Heart left ventricle (tissue), 16 donors: ENCODE data around the gene DPEP1. TPM values are rescaled to one million over a fixed set of nuclear protein-coding genes. Genes with fewer than 3 reads are reported as not detected.
"Not testable (repeated sequence)": the region's sequence is repeated elsewhere in the genome, so short reads cannot be mapped to it uniquely, and the experiment has no call there.

Experiments
- ATAC-seq, 4 donors: fragments of 200-7000 bp; cut with Tn5 transposase; one replicate each; pipeline ENCODE4 v1.9.1; 2020 to 2022; ENCODE audit warnings: moderate library complexity in 4 of 4, mild to moderate bottlenecking in 3 of 4, moderate number of reproducible peaks in 1 of 4
- DNase-seq, 5 donors: peaks; one replicate each; pipeline ENCODE4 v3.0.0-alpha.2; 2020
- H3K27ac ChIP-seq, 12 donors: fragments of 200-600 bp; sonication (generic) in 4 of 12; one replicate each; pipeline versions ENCODE4 v1.5.0 to v1.8.0; 2016 to 2022; ENCODE audit warnings: mild to moderate bottlenecking in 2 of 12
- H3K27me3 ChIP-seq, 9 donors: fragments of 200-600 bp; sonication (generic) in 2 of 9; one replicate each; pipeline versions ENCODE4 v1.5.1 to v1.8.0; 2016 to 2022; ENCODE audit warnings: mild to moderate bottlenecking in 3 of 9
- H3K36me3 ChIP-seq, 9 donors: fragments of 200-600 bp; sonication (generic) in 2 of 9; one replicate each; pipeline versions ENCODE4 v1.5.0 to v1.8.0; 2018 to 2022; ENCODE audit warnings: mild to moderate bottlenecking in 2 of 9
- H3K4me1 ChIP-seq, 12 donors: fragments of 200-600 bp; sonication (generic) in 4 of 12; one replicate each; pipeline versions ENCODE4 v1.5.0 to v1.8.0; 2016 to 2022; ENCODE audit warnings: mild to moderate bottlenecking in 3 of 12
- H3K4me3 ChIP-seq, 12 donors: fragments of 200-600 bp; sonication (generic) in 4 of 12; one replicate each; pipeline versions ENCODE4 v1.5.0 to v1.8.0; 2017 to 2022; ENCODE audit warnings: mild to moderate bottlenecking in 9 of 12, moderate library complexity in 4 of 12
- H3K9me3 ChIP-seq, 12 donors: fragments of 200-600 bp; sonication (generic) in 4 of 12; one replicate each; pipeline versions ENCODE4 v1.5.0 to v1.8.0; 2016 to 2022; ENCODE audit warnings: mild to moderate bottlenecking in 1 of 12
- CTCF ChIP-seq, 12 donors: fragments of 200-600 bp; sonication (generic) in 4 of 12; IDR thresholded peaks; one replicate each; pipeline versions ENCODE4 v1.5.0 to v1.8.0; 2018 to 2022; ENCODE audit warnings: antibody characterized with exemption in 12 of 12, mild to moderate bottlenecking in 5 of 12
- POLR2A ChIP-seq, 2 donors: fragments of 450-650 bp; IDR thresholded peaks; one replicate each; pipeline ENCODE4 v1.6.1; 2017; ENCODE audit warnings: antibody characterized with exemption in 2 of 2, mild to moderate bottlenecking in 2 of 2, moderate library complexity in 2 of 2
- WGBS, 4 donors: extraction: QIAGEN DNeasy Blood & Tissue Kit in 2 of 4; methylation state at CpG; one replicate each; pipeline versions ENCODE4 v1.1.5 to v1.1.7; 2013 to 2018; 5-methylcytosine and 5-hydroxymethylcytosine counted together
- intact Hi-C, 10 donors: fragments of 100-400 bp; cut with DNase I; formaldehyde crosslinking; loops; one replicate each; pipeline versions ENCODE4 v1.11.1 to v1.14.2; 2022
- polyA plus RNA-seq, 2 donors: library from polyadenylated mRNA; stranded (reverse); fragments of 200-250 nt; gene quantifications; one replicate each; pipeline ENCODE4 v1.2.3, GENCODE V29; 2013
- total RNA-seq, 9 donors: library from RNA; depleted of rRNA in 2 of 9; stranded (reverse); fragments of >200 nt in 2 of 9; fragmentation: NEBNext Ultra II Directional in 3 of 9; extraction: Animal tissue kit (Norgen Biotek cat#: 25700) in 3 of 9; gene quantifications; one replicate each; pipeline versions ENCODE4 v1.1.0 to v1.2.4, GENCODE V29; 2016 to 2023
- donor health status: ischemic (EF 13 %, LVEDD 7.1; RV severe dilation, severe dysfunction).
- donor health status: healthy with polysubstance abuse.
- donor health status: DM: no; HTN: yes; CAD: no.
- donor health status: DM: no; HTN: no; CAD: no.
- donor health status: ischemic (EF 25% LVEDD 6.9; RV normal size, moderate dysfunction).
- donor health status: ischemic (EF 25% LVEDD 5.7; RV mildly dilated, moderate dysfunction).
- donor health status: healthy.
- donor health status: DM: yes; HTN: yes; CAD: no.
- donor health status: ischemic (EF 35%, LVEDD 5.7; RV mildly dilated, moderate dysfunction).
- donor health status: nonischemic (EF 11% LVEDD 7.7; RV severe dilation, severe dysfunction).
- donor health status: DM: yes; HTN: yes; CAD: no.
- donor health status: PGD.
- donor health status: ischemic (EF 29% LVEDD 5.4; RV normal size, mild dysfunction).
- donor health status: nonischemic (EF 23%, LVEDD 6.1; RV moderate dilation, normal function).

Gene DPEP1
- total and polyA plus RNA-seq, 11 donors = not detected

- DNase-seq (no peak), ATAC-seq (no peak)
- H3K4me1 ChIP-seq = no peaks in the 10 kb centered on the region
- TF ChIP-seq CTCF (IDR thresholded peaks at IDR 0.05) = no peak
- TF ChIP-seq POLR2A (IDR thresholded peaks at IDR 0.05) = no peak
- H3K27me3 ChIP-seq = no peaks in the 10 kb centered on the region
- intact Hi-C loops = no loop called here
- WGBS, 4 donors = 74 to 83% (median 78%) methylated on average over 4 to 5 of the region's 5 CpGs
- no peak overlapping the region for H3K27ac ChIP-seq
- peaks cover 0 to 2% (median 0%) of the 10 kb centered on the region in 9 donors for H3K36me3 ChIP-seq
- H3K9me3 ChIP-seq = no peaks in the 10 kb centered on the region
- no peak overlapping the region for H3K4me3 ChIP-seq
Measured at GRCh38 chr16:89668790-89669158, 55.3 kb downstream of the DPEP1 start.

- WGBS, 4 donors = 86 to 94% (median 93%) methylated on average over 8 to 13 of the region's 13 CpGs
- no peak for DNase-seq
- TF ChIP-seq POLR2A (IDR thresholded peaks at IDR 0.05) (no peak), CTCF (IDR thresholded peaks at IDR 0.05) (no peak)
Measured at GRCh38 chr16:89669755-89670154, 56.3 kb downstream of the DPEP1 start.

GRCh38 chr16:89670496-89671431 lies 57.3 kb downstream of the DPEP1 start:
- WGBS, 4 donors = 90 to 94% (median 90%) methylated on average over 10 of the region's 10 CpGs
- no peaks in the 10 kb centered on the region for H3K4me1 ChIP-seq
- no peak for ATAC-seq
- H3K4me3 ChIP-seq = no peak overlapping the region
- intact Hi-C loops = no loop called here
- no peak overlapping the region for H3K27ac ChIP-seq
- no peaks in the 10 kb centered on the region for H3K9me3 ChIP-seq
- no peaks in the 10 kb centered on the region for H3K27me3 ChIP-seq
- DNase-seq = no peak
- H3K36me3 ChIP-seq = no peaks in the 10 kb centered on the region
- no peak for TF ChIP-seq CTCF (IDR thresholded peaks at IDR 0.05)
- no peak for TF ChIP-seq POLR2A (IDR thresholded peaks at IDR 0.05)

More at GRCh38 chr16:89669755-89670154, 56.3 kb downstream of the DPEP1 start:
- Histone ChIP-seq H3K9me3 (no peaks in the 10 kb centered on the region), H3K4me1 (no peaks in the 10 kb centered on the region), H3K27me3 (no peaks in the 10 kb centered on the region), H3K36me3 (no peaks in the 10 kb centered on the region), H3K4me3 (no peak overlapping the region), H3K27ac (no peak overlapping the region)
- no peak for ATAC-seq
- intact Hi-C loops = no loop called here

- H3K4me3 ChIP-seq, DNase-seq, H3K36me3 ChIP-seq, H3K27me3 ChIP-seq, ATAC-seq, H3K4me1 ChIP-seq, intact Hi-C loops, H3K9me3 ChIP-seq: not testable (repeated sequence)
- peak overlapping the region in 1 of 12 donors; percentile 14 for H3K27ac ChIP-seq
- 87 to 94% (median 92%) methylated on average over 4 of the region's 4 CpGs for WGBS, 4 donors
Measured at GRCh38 chr16:89671565-89671964, 58.1 kb downstream of the DPEP1 start.
